Measurements from ENCODE around the gene BNIP5. TPM values are rescaled to one million over a fixed set of nuclear protein-coding genes. Genes with fewer than 3 reads are reported as not detected.
"Not testable (repeated sequence)": the region's sequence is repeated elsewhere in the genome, so short reads cannot be mapped to it uniquely, and the experiment has no call there.

Gene BNIP5
- total RNA-seq, 1 donor from 2014 or later: not detected

DNA sequence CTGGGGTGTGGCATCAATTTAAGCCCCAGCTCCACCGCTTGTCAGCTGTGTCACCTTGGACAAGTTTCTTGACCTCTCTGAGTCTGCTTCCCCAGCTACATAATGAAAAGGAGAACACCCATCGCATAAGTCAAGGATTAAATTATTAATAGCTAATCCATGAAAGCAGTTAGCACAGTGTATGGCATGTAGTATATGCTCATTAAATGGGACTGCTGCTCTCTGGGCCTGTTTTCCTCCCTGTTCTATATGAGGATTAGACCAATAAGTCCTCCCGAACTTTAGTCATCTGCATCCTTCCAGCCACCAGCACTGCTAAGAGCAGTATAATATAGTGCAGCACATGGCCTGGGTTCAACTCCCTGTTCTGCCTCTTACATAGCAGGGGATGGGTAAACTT, 31.1 kb upstream of the BNIP5 start:
- intact Hi-C loops (cut with DNase I): no loop called here
- H3K27me3 ChIP-seq: no peaks in the 10 kb centered on the region
- H3K36me3 ChIP-seq: peaks cover 3 to 5% of the 10 kb centered on the region in 2 donors
- no peaks in the 10 kb centered on the region for H3K4me1 ChIP-seq
- no peak overlapping the region for H3K27ac ChIP-seq
- no peaks in the 10 kb centered on the region for H3K9me3 ChIP-seq
- H3K4me3 ChIP-seq: no peak overlapping the region
- no peak for DNase-seq (ENCODE audit: low spot score in 2 of 2)
- TF ChIP-seq, protein P1, sequence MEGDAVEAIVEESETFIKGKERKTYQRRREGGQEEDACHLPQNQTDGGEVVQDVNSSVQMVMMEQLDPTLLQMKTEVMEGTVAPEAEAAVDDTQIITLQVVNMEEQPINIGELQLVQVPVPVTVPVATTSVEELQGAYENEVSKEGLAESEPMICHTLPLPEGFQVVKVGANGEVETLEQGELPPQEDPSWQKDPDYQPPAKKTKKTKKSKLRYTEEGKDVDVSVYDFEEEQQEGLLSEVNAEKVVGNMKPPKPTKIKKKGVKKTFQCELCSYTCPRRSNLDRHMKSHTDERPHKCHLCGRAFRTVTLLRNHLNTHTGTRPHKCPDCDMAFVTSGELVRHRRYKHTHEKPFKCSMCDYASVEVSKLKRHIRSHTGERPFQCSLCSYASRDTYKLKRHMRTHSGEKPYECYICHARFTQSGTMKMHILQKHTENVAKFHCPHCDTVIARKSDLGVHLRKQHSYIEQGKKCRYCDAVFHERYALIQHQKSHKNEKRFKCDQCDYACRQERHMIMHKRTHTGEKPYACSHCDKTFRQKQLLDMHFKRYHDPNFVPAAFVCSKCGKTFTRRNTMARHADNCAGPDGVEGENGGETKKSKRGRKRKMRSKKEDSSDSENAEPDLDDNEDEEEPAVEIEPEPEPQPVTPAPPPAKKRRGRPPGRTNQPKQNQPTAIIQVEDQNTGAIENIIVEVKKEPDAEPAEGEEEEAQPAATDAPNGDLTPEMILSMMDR (IDR thresholded peaks at IDR 0.05): no peak

DNA sequence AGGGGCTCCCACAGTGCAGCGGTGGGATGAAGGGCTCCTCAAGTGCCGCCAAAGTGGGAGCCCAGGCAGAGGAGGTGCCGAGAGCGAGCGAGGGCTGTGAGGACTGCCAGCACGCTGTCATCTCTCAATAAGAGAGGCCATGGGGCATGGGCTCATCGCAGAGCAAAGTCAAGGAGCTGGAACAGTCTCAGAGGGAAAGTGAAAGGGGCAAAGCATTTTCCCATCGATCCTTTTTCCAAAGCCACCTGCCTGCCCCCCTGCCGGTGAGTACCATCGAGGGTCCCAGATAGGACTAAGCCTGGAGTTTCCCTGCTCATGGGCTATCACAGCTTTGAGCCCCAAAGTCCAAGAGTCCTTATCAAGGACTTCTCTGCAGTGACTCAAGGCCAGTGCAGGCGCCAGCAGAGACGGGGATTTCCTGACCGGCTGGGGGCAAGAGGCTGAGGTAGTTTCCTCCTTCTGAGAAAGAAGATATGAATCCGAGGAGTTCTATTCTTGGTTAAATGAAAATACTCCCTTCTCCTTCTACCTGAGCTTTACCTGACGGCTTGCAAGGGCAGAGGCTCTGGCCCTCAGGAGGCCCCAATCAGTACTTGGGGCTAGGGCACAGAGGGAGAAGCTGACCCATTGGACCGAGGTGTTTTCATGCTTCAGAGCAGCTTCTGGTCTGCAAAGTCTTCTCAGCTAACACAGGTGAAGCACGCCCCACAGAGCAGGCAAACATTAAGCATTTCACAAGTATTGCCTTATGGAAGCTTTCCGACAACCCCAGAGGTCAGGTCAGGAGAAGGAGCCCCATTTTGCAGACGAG, 28.2 kb upstream of the BNIP5 start:
- H3K4me3 ChIP-seq: no peak overlapping the region
- intact Hi-C loops (cut with DNase I): loop anchor here (5.0 kb wide), 3 partner anchors 168 to 338 kb away; partner anchors contain the start of genes BRPF3 and MAPK14
- TF ChIP-seq, protein P1 (IDR thresholded peaks at IDR 0.05): no peak
- peaks cover 3 to 5% of the 10 kb centered on the region in 2 donors for H3K36me3 ChIP-seq
- peaks cover 0 to 10% of the 10 kb centered on the region in 2 donors for H3K4me1 ChIP-seq
- no peaks in the 10 kb centered on the region for H3K9me3 ChIP-seq
- no peak for DNase-seq (ENCODE audit: low spot score in 2 of 2)
- H3K27me3 ChIP-seq: no peaks in the 10 kb centered on the region
- H3K27ac ChIP-seq: no peak overlapping the region

DNA sequence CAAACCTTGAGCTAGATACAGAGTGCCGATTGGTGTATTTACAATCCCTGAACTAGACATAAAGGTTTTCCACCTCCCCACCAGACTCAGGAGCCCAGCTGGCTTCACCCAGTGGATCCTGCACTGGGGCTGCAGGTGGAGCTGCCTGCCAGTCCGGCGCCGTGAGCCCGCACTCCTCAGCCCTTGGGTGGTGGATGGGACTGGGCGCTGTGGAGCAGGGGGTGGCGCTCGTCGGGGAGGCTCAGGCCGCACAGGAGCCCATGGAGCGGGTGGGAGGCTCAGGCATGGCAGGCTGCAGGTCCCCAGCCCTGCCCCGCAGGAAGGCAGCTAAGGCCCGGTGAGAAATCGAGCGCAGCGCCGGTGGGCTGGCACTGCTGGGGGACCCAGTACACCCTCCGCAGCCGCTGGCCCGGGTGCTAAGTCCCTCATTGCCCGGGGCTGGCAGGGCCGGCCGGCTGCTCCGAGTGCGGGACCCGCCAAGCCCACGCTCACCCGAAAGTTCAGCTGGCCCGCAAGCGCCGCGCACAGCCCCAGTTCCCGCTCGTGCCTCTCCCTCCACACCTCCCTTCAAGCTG, 27.5 kb upstream of the BNIP5 start:
- H3K36me3 ChIP-seq; H3K27ac ChIP-seq; H3K4me3 ChIP-seq; DNase-seq (ENCODE audit: low spot score in 2 of 2); H3K9me3 ChIP-seq; H3K27me3 ChIP-seq: not testable (repeated sequence)
- peaks cover 0 to 18% of the 10 kb centered on the region in 2 donors for H3K4me1 ChIP-seq
- intact Hi-C loops (cut with DNase I): loop anchor here (5.0 kb wide), 3 partner anchors 167 to 337 kb away; partner anchors contain the start of genes BRPF3 and MAPK14

DNA sequence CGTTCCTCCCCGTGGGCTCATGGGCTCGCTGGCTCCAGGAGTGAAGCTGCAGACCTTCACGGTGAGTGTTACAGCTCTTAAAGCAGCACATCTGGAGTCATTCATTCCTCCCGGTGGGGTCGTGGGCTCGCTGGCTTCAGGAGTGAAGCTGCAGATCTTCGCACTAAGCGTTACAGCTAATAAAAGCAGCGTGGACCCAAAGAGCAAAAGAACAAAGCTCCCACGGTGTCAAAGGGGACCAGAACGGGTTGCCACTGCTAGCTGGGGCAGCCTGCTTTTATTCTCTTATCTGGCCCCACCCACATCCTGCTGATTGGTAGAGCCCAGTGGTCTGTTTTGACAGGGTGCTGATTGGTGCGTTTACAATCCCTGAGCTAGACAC, 26.7 kb upstream of the BNIP5 start:
- not testable (repeated sequence) for H3K27ac ChIP-seq; H3K9me3 ChIP-seq; DNase-seq (ENCODE audit: low spot score in 2 of 2); H3K36me3 ChIP-seq; H3K27me3 ChIP-seq; H3K4me3 ChIP-seq
- peaks cover 0 to 26% of the 10 kb centered on the region in 2 donors for H3K4me1 ChIP-seq
- intact Hi-C loops (cut with DNase I): loop anchor here (5.0 kb wide), 3 partner anchors 166 to 336 kb away; partner anchors contain the start of genes BRPF3 and MAPK14

DNA sequence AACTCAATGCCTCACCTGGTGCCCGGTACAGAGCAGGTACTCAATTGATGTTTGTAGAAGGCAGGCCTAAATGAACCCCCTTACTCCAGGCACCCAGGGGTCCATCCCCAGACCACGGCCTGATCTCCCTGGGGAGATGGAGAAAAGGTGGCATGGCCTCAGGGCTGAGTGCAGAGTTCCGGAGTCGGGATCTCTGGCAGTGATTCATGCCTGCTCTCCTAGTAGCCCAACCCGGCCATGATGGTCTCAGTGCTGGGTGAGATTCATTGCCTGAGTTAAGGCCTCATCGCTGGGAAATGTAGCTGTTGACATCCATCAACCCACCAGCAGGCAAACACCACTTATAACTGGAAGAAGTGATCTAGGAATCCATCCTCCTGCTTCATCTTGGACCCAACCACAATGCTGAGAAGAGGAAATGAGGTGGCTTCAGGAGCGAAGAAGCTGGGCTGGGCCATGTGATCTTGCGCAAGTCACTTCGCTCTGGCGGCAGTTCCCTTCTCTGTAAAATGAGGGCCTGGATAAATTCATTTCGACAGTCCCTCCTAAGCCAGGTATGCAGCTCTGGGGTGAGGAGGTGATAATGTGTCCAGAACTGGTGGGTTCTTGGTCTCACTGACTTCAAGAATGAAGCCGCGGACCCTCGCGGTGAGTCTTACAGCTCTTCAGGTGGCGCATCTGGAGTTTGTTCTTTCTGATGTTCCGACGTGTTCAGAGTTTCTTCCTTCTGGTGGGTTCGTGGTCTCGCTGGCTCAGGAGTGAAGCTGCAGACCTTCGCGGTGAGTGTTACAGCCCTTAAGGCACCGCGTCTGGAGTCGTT, 26.1 kb upstream of the BNIP5 start:
- TF ChIP-seq, protein P1 (IDR thresholded peaks at IDR 0.05): no peak
- Histone ChIP-seq H3K27ac (no peak overlapping the region), H3K27me3 (no peaks in the 10 kb centered on the region), H3K4me1 (peaks cover 0 to 27% of the 10 kb centered on the region in 2 donors), H3K9me3 (no peaks in the 10 kb centered on the region), H3K36me3 (no peaks in the 10 kb centered on the region), H3K4me3 (no peak overlapping the region)
- intact Hi-C loops (cut with DNase I): loop anchor here (5.0 kb wide), 3 partner anchors 165 to 335 kb away; partner anchors contain the start of genes BRPF3 and MAPK14
- DNase-seq (ENCODE audit: low spot score in 2 of 2): no peak

DNA sequence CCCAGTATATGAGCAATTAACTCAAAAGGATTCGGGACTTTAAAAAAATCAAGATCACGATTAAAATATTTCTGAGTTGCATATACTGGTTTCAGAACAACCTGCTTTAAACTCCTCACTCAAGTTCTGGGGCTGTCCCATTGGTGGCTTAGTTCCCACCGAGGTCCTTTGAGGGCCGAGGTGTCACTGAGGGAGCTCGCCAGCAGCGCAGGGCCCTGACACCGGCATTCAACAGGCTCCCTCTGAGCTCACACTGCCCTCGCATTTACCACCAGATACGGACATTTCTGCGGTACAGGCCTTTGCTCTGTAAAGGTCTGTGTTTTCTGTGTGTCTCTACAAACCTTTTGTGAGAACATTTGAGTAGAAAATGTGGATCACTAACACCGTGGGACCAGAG, 24.4 kb upstream of the BNIP5 start:
- Histone ChIP-seq H3K4me3 (no peak overlapping the region), H3K36me3 (no peaks in the 10 kb centered on the region), H3K4me1 (peaks cover 0 to 27% of the 10 kb centered on the region in 2 donors), H3K27me3 (no peaks in the 10 kb centered on the region), H3K9me3 (no peaks in the 10 kb centered on the region), H3K27ac (no peak overlapping the region)
- no peak for DNase-seq (ENCODE audit: low spot score in 2 of 2)
- TF ChIP-seq, protein P1 (IDR thresholded peaks at IDR 0.05): no peak
- intact Hi-C loops (cut with DNase I): loop anchor here (5.0 kb wide), 3 partner anchors 164 to 334 kb away; partner anchors contain the start of genes BRPF3 and MAPK14
